BJ (cell line): Measurements from ENCODE around the gene SLC34A3. TPM values are rescaled to one million over a fixed set of nuclear protein-coding genes. Genes with fewer than 3 reads are reported as not detected.

Experiments used
- CTCF ChIA-PET: fragments of 350-600 bp; formaldehyde crosslinking; extraction: SDS; loops from one replicate; lab custom pipeline; 2021; ENCODE audit warnings: antibody characterized with exemption, inconsistent platforms; lab: Yijun Ruan, JAX
- POLR2A ChIA-PET: fragments of 300-600 bp; sonication (Branson Sonifier 250); formaldehyde crosslinking; extraction: SDS; loops from one replicate; lab custom pipeline; 2021; ENCODE audit warnings: antibody characterized with exemption; lab: Charles Lee
- DNase-seq: peaks from one replicate; pipeline ENCODE4 v3.0.0-alpha.2; 2011; ENCODE audit warnings: low read depth
- H3K27me3 ChIP-seq: 2 replicates; pipeline ENCODE4 v1.6.0; 2011; ENCODE audit warnings: low read length; ENCODE audit not compliant: control insufficient read depth, insufficient read depth
- H3K36me3 ChIP-seq: 2 replicates; pipeline ENCODE4 v1.5.1; 2011; ENCODE audit warnings: low read length; ENCODE audit not compliant: control insufficient read depth, insufficient read depth
- H3K4me3 ChIP-seq: 2 replicates; pipeline ENCODE4 v1.5.1; 2011; ENCODE audit warnings: low read depth, mild to moderate bottlenecking, control low read depth, low read length
- CTCF ChIP-seq: IDR thresholded peaks from 2 replicates; pipeline ENCODE4 v1.5.1; 2011; ENCODE audit warnings: low read depth, mild to moderate bottlenecking, control low read depth, inconsistent platforms, low read length, moderate library complexity; ENCODE audit not compliant: insufficient read depth
- polyA plus RNA-seq: library from polyadenylated mRNA; depleted of rRNA; stranded (reverse); fragments of >200 nt; gene quantifications from 2 replicates; pipeline ENCODE4 v1.2.3, GENCODE V29; 2011

SLC34A3 gene
- polyA plus RNA-seq, 1 experiment: not detected

- CTCF ChIA-PET: interaction anchor here (0.9 kb wide), 1 partner anchor 13 kb away, joined by 3 read pairs; the partner anchor contains the start of gene SLC34A3
- no peak overlapping the region for H3K4me3 ChIP-seq
- DNase-seq: no peak
Measured at GRCh38 chr9:137217276-137218211, 13.2 kb upstream of the SLC34A3 start.

GRCh38 chr9:137218212-137218753 is 12.4 kb upstream of the SLC34A3 start:
- POLR2A ChIA-PET: no interaction called here
- Histone ChIP-seq H3K27me3 (no peaks in the 10 kb centered on the region), H3K4me3 (no peak overlapping the region), H3K36me3 (no peaks in the 10 kb centered on the region; the same call in none of the 2 replicates)
- no peak for TF ChIP-seq CTCF
- CTCF ChIA-PET: no interaction called here
- DNase-seq: no peak

More at GRCh38 chr9:137217276-137218211, 13.2 kb upstream of the SLC34A3 start:
- Histone ChIP-seq H3K27me3 (no peaks in the 10 kb centered on the region), H3K36me3 (no peaks in the 10 kb centered on the region; the same call in none of the 2 replicates)
- POLR2A ChIA-PET: no interaction called here
- TF ChIP-seq CTCF: no peak

GRCh38 chr9:137218754-137219271 is 11.9 kb upstream of the SLC34A3 start:
- CTCF ChIA-PET: no interaction called here
- no peak for TF ChIP-seq CTCF
- no peak for DNase-seq
- H3K4me3 ChIP-seq: no peak overlapping the region
- no peaks in the 10 kb centered on the region for H3K27me3 ChIP-seq
- H3K36me3 ChIP-seq: no peaks in the 10 kb centered on the region; the same call in none of the 2 replicates
- POLR2A ChIA-PET: no interaction called here

GRCh38 chr9:137219757-137220316 is 10.9 kb upstream of the SLC34A3 start:
- no peak for DNase-seq
- Histone ChIP-seq H3K27me3 (no peaks in the 10 kb centered on the region), H3K4me3 (no peak overlapping the region), H3K36me3 (no peaks in the 10 kb centered on the region; the same call in none of the 2 replicates)
- no peak for TF ChIP-seq CTCF
- ChIA-PET CTCF (no interaction called here), POLR2A (no interaction called here)
